LNCAP (cell line): ENCODE results near the gene IGFBP5.

Experiments
- CTCF ChIP-seq: fragments of 450-650 bp; IDR thresholded peaks from 2 replicates; pipeline ENCODE4 v1.5.1; 2017; ENCODE audit warnings: mild to moderate bottlenecking

The IGFBP5 gene

DNA sequence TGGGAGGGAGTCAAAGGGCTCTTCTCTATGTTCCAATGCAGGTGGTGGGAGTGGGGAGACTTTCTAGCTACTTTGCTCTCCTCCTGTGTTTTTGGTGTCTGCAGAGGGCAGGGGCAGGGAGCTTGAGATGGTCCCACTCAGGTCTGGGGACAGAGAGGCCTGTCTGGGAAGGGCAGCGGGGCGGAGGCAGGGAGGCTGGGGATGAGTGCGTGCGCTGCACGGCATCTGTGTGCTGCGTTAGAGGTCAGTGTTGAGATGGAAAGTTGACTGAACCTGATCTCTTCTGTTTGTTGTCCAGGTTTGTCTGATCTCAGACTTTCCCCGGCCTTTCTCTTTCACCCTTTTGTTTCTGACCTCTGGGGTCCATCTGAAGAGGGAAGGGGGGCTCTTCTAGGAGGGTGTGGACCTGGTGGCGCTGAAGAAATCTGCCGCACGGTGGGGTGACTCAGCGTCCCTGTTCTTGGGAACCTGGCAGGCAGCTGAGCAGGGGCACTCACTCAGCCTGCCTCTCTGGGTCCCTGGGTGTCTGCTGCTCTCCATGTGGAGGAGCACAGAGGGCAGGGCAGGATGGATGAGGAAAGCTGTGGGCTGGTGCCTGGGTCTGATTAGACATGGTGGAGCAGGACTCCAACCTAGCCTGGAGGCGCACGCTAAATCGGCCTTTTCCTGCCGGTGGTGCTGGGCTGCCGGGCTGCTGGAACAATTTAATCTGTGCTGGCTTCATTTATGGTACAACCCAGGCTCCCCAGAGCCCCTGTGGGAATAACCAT is 38.1 kb downstream of the IGFBP5 start:
- no peak for TF ChIP-seq CTCF

DNA sequence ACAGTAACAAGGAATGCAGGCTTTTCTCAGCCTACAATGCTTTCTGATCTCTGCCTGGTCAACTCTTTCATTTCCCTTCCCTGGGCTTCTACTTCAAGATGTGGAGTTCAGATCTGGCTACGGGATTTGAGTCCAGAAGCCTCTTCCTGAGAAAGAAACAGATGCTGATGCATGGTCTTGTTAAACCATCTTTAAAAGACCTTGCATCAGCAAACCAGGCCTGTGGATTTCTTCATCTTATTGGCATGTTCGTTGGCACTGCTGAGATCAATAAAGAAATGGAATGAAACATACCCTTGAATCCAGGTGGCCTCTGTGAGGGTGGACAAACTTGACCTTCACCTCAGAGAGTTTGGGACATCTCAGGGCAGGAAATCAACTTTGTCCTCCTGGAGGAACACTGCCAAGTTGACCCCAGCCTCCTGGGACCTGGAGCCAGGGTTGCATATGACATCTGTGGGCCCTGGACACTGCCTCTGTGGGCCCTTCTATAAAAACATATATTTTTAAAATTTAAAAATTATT is 40.8 kb downstream of the IGFBP5 start:
- no peak for TF ChIP-seq CTCF

- TF ChIP-seq CTCF = no peak
Measured at GRCh38 chr2:216653931-216654365, 41.4 kb downstream of the IGFBP5 start.

- no peak for TF ChIP-seq CTCF
Measured at GRCh38 chr2:216653093-216653799, 42.1 kb downstream of the IGFBP5 start.

- TF ChIP-seq CTCF = no peak
Measured at GRCh38 chr2:216652566-216652965, 42.8 kb downstream of the IGFBP5 start.

- no peak for TF ChIP-seq CTCF
Measured at GRCh38 chr2:216651351-216651881, 43.9 kb downstream of the IGFBP5 start.

DNA sequence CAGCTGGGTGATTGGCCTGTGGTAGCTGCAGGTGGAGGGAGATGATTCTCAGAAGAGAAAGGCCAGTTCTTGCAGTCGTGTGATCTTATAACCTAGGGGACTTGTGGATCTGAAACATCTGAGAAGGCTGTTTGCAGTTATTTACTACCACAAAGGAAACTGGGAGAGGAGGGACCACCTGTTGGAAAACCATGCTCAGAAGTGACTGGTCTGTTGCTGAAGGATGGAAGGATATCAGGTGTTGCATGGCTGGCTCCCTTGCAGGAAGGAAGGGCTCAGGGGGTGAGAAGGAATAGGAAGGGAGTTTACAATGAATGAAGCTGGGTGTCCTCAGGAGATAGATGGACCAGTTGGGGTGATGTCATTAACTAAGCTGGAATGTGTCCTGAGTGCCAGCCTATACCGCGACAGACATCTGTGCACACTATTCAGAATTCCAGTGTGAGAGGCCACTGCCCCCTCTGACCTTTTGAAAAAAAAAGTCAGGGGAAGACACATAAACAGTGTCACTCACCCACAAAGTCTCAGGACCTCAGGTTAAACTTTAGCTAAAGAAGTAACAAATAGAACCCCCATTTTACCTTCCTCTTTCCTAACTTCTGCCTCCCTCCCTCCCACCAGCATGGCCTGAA is 44.6 kb downstream of the IGFBP5 start:
- no peak for TF ChIP-seq CTCF
